ENCODE data around the gene PLAC8.
"Not testable (repeated sequence)": the region's sequence is repeated elsewhere in the genome, so short reads cannot be mapped to it uniquely, and the experiment has no call there.

PLAC8 gene

DNA sequence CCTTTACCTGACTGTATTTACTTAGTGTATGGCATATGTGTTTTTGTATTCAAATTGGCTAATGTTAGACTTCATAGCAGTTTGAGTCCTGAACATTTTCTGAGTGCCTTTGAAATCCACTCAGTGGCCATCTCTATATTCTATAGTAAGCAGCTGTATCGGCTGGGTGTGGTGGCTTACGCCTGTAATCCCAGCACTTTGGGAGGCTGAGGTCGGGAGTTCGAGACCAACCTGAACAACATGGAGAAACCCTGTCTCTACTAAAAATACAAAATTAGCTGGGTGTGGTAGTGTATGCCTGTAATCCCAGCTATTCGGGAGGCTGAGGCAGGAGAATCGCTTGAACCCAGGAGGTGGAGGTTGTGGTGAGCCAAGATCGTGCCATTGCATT lies 2.8 kb downstream of the PLAC8 start:
- DNase-seq: peak; percentile 27 to 31

DNA sequence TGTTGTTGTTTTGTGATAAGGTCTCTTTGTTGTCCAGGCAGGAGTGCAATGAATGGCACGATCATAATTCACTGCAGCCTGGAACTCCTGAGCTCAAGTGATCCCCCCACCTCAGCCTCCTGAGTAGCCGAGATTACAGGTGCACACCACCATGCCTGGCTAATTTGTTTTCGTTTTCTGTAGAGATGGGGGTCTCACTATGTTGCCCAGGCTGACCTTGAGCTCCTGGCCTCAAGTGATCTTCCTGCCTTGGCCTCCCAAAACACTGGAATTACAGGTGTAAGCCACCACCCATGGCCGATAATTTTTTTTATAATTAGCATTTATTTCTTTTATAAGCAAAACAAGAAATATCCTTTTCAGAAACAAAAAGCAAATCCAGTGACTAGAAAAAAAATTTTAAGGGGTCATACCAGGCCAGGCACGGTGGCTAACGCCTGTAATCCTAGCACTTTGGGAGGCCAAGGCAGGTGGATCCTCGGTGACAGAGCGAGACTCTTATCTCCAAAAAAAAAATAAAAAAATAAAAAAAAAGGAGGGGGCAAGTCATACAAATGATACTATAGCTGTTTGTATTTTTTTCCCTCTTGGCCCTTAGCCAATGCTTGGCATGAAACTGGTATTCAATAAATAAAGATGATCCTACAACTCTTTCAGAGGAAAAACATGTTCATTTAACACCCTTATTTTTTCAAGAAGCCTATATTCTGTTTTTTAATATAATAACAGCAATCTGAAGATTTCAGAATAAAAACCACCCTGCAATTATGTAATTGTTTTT lies 3.4 kb downstream of the PLAC8 start:
- no peak for DNase-seq

DNA sequence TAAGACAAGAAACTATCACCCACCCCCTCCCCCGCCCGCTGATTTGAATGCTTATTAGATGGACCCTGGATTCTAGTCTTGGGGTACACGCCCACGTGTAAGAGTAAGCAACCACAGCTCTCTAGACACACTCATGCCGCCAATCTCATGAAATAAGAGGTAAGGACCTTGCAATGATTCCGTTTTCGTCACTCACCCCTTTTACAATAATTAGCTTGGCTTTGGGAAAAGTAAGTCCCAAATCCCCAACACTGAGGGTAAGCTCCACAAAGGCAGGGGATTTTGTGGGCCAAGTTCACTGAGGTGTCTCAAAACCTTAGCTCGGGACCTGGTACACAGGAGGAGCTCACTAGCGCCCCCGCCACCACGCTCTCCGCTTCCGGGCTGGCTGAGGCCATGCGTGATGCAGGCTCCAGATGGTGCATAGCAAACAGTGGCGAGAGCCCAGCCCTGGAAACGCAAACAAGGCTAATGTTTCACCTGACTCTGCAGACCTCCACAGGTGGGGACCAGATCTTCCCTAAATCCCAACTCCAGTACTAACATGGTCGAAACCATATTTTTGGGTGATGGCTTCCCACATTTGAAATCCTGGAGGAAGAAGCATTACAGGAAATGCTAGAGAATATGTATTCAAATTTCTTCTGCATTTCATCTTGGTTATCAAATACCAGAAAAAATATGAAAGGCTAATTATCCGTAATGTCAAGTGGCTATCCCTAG lies 4.1 kb downstream of the PLAC8 start:
- peak; percentile 91 to 95 for DNase-seq

DNA sequence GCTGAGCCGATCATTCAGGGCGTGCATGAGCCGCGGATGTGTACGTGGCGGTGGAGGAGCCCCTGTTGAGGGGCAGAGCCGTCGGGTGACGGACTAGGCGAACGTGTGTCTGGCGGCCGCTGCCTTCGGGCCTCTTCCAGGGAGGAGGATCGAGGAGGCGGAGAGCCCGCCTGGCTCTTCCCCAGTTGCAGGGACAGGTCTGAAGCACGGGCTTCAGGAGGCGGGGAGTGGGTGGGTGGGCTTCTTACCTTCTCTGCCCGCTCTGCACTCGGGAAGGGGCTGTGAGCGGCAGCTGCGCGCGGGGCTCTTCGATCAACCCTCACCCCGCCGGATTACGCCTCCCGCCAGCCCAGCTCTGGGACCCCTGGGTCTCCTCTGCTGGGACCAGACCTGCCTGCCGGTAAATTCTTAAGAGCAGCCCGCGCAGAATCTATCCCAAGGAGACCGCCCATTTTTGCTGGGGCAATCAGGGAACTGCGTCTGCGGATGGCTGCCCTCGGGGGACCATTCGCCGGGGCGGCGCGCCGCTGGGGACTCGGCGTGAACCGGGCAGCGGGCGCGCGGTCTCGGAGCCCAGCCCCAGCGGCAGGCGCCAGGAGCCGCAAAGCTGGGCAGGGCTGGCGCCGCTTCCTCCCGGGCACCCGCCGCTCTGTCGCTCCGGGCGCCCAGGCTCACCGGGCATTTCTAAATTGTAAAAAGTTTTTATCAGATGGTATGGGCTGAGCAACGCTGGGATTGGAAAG lies 4.9 kb downstream of the PLAC8 start:
- peak; percentile 49 to 58 for DNase-seq

DNA sequence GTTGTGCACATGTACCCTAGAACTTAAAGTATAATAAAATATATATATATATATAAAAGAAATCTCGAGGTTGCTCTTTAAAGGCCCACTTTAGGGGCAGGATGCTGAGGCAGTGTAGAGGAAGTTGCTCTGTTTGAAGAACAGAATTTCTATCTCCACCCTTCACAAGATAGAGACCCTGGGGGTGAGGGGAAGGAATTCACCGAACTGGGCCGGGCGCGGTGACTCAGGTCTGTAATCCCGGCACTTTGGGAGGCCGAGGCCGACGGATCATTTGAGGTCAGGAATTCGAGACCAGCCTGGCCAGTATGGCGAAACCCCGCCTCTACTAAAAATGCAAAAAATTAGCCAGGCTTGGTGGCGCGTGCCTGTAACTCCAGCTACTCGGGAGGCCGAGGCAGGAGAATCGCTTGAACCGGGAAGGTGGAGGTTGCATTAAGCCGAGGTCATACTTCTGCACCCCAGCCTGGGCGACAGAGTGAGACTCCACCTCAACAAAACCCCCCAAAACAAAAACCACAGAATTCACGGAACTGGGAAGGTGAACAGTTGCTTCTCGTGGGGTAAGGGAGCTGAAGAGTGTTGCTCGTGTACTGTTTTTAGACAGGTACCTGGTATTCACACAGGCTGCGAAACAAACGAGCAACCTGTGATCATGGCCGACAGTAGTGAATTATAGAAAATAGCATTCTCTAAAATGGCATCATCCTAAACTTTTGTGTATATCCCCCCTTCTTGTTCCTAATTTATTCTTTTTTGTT lies 6.2 kb downstream of the PLAC8 start:
- peak; percentile 22 to 26 for DNase-seq

DNA sequence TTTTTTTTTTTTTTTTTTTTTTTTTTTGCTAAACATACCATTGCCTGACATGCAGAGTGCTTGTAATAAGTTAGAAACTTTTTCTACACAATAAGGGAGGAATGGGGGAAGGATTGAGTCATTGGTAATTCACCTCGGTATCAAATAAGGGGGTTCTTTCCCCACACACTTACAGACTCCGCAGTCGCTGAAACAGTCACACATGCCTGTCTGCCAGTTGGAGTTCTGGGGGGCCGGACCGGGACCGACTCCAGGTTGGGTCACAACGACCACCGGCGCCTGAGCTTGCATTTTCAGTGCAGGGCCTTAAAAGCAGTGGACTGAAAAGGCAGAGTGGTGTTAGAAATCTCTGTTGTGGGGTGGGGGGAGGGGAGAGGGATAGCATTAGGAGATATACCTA lies 6.9 kb downstream of the PLAC8 start:
- peak in 1 of 2 experiments; percentile 36 for DNase-seq

DNA sequence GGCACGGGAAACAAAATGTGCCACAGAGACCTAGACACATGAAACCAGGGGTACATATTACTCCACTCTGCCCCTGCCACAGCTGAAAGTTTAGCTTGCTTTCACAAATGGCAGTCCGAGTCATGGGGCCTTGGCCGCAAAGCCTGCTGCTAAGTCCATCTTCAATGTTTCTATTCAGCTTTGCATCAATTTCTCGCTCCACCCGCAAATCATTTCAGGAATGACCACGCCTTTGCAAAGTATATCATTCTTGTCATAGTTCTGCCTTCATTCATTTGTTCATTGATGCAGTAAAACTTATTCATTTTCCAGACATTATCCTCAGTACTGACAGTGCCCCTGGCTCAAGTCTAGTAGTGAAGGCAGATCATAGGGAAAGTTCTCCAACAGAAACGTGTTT lies 9.5 kb downstream of the PLAC8 start:
- no peak for DNase-seq

DNA sequence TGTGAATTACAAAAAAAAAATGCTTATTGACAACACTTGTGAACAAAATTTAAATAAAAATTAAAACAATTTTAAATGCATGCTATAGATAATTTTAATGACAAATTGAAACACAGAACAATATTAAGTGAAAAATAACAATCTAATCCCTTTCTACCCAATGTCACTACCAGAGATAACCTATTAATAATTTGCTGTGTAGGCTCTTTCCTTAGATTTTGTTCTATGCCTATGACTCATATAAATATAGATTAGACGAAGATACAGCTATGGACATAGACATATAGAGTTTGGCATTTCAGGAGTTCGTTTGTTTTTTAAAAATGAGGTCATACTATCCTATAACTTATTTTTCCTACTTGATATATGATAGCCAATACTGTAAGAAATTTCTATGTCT lies 18.1 kb downstream of the PLAC8 start:
- DNase-seq: no peak

DNA sequence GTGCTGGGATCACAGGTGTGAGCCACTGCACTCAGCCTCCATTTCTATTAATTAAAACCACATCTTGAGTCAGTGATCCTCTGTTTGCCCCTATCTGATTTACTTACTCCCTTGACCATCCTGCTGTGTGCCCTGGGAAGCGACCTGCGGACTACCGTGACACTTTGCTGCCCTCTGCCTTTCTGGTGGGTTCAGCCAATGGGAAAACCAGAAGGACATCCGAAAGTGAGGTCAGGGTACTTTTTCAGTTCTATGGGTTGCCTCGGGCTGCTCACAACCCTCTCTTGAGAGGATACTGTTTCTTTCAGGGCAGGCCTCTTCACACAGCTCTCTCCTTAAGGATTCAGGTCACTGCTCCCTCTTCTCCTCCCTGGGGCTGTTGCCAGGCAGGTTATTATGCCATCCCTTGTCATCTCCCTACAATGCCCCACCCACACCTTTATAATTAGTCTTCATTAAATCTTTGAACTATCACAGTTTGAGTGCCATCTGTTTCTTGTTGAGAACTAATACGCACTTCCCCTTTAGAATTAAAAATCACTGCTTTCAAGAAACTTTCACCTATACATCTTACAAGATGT lies 21.4 kb downstream of the PLAC8 start:
- DNase-seq: no peak

DNA sequence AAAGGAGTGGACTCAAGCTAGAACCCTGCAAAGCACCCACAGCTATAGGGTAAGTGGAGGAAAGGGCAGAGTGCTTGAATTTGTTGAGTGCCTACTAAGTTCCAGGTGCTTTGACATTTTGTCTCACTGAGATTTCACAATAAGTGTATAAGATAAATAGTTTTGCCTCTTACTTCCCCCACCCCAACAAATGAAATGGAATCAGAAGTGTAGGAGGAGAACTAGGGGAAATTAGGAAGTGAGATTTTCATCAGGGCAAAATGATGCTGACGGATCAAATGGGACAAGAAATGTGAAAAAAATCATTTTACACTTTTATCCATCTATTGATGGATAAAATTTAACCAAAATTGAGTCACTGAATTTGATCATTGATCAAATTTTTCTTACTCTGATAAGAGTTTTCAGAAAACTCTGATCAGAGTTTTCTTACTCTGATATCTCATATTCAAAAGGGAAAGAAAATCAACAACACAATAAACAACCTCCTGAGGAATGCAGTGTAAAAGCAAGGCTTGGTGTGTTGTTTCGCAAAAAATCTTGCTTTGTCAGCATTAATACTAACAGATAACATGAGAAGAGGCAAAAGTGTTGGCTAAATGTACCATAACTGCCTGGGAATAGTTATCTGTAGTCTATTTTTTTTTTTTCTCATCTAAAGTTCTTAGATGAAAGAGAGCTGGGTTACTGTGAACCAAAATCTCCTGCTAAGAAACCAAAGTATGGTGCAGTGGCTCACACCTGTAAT lies 24.9 kb downstream of the PLAC8 start:
- DNase-seq: no peak

DNA sequence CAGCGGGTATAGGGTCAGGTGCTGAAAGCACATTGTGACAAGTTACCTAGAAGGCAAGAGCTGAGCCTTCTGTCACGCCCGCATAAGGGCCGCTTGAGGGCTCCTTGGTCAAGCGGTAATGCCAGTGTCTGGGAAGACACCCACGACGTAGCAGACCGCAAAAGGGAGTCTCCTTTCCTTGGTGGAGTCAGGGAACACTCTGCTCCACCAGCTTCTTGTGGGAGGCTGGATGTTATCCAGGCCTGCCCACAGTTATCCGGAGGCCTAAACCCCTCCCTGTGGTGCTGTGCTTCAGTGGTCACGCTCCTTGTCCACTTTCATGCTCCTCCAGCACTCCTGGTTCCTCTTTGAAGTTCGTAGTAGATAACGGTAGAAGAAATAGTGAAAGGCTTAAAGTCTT lies 29.6 kb downstream of the PLAC8 start:
- not testable (repeated sequence) for DNase-seq

DNA sequence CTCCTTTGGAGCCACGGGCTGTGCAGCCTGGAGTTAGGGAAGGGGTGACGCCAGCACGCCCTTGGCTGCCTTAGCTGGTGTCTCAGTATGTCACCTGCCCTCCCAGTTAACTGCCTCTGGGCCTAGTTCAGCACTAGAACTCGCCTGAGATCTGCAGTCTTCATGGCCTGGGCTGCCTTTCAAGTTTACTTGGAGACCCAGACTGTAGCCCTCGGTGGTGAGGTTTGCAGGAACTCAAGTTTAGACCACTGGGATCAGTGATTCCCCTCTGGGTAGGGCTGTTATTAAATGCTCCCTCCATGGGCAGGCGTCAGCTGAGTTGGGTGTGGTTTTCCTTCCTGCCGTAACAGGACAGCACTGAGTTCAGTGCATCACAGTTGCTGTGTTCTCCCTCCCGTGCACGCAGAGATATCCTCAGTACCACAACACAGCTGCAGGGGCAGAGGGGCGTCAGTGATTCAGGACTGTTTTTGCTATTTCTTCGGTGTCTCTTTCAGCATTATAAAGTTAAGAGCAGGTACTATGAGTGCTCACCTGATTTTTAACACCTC lies 30.5 kb downstream of the PLAC8 start:
- peak; percentile 27 to 38 for DNase-seq

DNA sequence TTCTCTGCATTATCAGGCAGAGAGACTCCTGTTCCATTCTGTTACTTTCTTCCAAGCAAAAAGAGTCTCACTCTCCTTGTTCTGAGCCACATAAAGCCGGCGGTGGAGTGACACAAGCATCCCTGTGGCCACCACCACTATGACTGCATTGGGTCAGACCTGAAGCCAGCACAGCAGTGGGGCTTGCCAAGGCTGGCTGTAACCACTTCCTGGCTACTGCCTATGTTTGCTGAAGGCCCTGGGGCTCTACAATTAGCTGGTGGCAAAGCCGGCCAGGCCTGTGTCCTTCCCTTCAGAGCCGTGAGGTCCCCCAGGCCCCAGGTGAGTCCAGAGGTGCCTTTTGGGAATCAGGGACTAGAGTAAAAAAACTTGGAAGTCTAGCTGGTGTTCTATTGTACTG lies 31.8 kb downstream of the PLAC8 start:
- DNase-seq: no peak

DNA sequence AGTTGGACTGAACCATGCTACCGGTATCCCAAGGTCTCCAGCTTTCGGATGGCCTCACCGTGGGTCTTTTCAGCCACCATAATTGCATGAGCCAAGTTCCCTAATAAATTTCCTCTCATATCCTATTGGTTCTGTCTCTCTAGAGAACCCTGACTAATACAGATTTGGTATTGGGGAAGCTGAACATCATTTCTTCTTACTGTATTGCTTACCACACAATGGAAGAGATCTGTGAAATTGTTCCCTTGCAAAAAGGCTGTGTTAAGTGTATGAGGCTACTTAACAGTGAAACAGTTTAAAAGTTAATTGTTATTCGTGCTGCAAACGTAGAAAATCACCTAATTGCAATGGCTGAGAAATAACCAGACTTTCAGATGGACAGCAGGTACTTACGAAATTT lies 34.0 kb downstream of the PLAC8 start:
- no peak for DNase-seq

DNA sequence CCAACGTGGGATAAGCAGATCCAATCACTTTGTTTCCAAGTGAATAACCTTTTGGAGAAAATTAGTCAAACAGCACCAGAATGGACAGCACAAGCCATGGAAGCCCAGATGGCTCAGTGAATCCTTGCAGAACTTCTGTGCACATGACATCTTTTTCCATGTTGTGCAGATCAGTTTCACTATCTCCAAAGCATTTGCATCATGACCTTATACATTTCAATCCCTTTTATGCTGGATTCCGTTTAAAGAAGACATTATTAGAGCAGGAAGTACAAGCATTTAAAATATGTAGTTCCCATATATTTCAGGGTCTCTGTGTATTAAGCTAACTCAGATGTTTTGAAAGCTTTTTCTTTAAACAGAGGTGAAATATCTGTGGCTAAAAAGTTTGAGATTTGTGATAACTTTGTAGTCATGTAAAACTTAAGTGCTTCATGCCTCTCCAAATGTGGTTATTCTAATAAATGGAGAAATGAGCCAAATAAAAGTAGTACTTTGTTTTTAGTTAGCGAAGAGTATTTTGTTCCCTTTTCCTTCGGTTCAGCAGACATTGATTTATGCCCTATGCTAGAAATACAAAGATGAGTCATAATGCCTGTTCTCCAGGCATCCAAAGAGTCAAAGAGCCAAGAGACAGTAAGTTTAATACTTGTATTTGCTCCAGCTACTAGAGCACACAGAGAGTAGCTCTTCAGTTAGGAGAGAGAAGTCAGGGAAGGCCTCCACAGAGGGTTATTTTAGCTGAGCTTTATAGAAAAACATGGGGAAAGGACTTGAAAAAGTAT lies 39.0 kb downstream of the PLAC8 start:
- no peak for DNase-seq

DNA sequence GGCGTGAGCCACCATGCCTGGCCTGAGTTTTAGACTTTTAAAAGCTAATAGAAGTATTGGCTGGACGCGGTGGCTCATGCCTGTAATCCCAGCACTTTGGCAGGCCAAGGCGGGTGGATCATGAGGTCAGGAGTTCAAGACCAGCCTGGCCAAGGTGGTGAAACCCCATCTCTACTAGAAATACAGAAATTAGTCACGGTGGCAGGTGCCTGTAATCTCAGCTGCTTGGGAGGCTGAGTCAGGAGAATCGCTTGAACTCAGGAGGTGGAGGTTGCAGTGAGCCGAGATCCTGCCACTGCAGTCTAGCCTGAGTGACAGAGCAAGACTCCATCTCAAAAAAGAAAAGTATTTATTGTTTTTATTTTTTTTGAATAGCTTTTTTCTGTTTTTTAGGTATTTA lies 39.7 kb downstream of the PLAC8 start:
- peak; percentile 39 to 58 for DNase-seq

DNA sequence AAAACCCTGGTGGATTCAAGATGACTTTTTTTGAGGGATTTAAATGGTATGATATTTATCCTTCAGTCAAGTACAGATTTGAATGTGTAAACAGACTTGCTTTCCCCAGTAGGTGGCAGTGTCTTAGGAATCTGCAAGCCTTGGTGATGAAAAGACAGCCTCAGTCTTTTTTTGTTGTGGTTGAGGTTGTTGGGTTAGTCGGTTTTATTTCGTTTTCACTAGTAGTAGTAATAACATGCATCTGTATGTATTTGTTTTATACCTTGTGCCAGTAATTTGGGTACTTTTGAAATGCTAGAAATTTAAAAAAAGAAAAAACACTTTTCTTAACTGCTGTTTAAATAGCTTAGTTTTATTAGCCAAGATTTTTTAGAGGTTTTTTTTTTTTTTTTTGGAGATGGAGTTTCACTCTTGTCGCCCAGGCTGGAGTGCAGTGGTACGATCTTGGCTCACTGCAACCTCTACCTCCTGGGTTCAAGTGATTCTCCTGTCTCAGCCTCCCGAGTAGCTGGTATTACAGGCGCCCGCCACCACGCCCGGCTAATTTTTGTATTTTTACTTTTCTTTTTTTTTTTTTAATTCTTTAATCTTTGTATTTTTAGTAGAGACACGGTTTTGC lies 40.3 kb downstream of the PLAC8 start:
- DNase-seq: peak in 1 of 2 experiments; percentile 39

DNA sequence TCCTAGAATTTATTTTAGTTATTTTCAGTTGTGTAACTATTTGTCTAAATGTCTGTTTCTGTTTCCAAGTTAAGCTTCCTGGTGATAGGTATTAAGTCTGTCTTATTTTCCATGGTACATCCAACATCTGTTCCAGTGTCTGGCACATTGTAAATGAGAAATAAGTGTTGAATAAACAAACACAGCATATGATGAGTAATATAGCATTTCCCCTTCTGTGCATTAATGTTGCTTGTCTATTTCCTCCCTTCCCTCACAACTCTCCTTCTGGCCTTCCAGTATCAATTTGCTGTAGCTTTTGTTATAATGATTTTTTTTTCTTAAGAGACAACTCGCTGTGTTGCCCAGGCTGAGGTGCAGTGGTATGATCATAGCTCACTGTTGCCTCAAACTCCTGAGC lies 43.4 kb downstream of the PLAC8 start:
- DNase-seq: no peak

DNA sequence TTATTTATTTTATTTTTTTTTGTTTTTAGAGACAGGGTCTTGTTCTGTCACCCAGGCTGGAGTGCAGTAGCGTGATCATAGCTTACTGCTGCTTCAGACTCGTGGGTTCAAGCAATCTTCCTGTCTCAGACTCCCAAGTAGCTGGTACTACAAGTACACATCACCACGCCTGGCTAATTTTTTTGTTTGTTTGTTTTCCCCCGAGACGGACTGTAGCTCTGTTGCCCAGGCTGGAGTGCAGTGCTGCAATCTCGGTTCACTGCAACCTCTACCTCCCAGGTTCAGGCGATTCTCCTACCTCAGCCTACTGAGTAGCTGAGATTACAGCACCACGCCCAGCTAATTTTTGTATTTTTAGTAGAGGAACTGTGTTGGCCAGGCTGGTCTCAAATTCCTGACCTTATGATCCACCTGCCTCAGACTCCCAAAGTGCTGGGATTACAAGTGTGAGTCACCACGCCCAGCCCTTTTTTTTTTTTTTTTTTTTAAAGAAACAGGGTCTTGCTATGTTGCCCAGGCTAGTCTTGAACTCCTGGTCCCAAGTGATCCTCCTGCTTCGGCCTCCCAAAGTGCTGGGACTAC lies 47.4 kb downstream of the PLAC8 start:
- DNase-seq: no peak

DNA sequence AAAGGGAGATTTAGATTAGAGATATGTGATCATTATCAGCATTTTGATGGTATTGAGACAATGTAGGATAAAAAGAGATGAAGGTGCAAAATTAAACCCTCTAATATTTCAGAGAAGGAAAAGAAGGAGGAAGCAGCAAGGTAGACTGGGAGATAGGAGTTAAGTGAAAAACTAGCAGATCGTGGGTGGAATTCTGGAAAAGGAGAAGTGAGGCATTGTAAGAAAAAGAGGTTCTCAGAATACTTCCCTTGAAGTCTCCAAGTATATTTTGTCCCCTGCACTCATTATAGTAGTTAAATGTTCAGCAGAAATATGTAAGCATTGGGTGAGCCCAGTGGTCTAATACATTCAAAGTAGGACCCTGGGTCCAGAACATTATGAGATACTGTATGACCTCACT lies 49.3 kb downstream of the PLAC8 start:
- no peak for DNase-seq

All from activated CD4-positive, alpha-beta T cell treated with anti-CD3 and anti-CD28 coated beads, Interleukin-2, amount 50 U/mL, for 48 hours (primary cell).